Measurements from ENCODE around the gene CPED1.

CPED1 gene

GRCh38 chr7:120987683-120988590 is 574 bp upstream of the CPED1 start:
- no peak for TF ChIP-seq SIN3A (IDR thresholded peaks at IDR 0.05; ENCODE audit: borderline replicate concordance, insufficient read depth, low read length)
- TF ChIP-seq TAF1 (IDR thresholded peaks at IDR 0.05; ENCODE audit: borderline replicate concordance, insufficient read depth, low read length), result no peak
- TF ChIP-seq, protein P1, sequence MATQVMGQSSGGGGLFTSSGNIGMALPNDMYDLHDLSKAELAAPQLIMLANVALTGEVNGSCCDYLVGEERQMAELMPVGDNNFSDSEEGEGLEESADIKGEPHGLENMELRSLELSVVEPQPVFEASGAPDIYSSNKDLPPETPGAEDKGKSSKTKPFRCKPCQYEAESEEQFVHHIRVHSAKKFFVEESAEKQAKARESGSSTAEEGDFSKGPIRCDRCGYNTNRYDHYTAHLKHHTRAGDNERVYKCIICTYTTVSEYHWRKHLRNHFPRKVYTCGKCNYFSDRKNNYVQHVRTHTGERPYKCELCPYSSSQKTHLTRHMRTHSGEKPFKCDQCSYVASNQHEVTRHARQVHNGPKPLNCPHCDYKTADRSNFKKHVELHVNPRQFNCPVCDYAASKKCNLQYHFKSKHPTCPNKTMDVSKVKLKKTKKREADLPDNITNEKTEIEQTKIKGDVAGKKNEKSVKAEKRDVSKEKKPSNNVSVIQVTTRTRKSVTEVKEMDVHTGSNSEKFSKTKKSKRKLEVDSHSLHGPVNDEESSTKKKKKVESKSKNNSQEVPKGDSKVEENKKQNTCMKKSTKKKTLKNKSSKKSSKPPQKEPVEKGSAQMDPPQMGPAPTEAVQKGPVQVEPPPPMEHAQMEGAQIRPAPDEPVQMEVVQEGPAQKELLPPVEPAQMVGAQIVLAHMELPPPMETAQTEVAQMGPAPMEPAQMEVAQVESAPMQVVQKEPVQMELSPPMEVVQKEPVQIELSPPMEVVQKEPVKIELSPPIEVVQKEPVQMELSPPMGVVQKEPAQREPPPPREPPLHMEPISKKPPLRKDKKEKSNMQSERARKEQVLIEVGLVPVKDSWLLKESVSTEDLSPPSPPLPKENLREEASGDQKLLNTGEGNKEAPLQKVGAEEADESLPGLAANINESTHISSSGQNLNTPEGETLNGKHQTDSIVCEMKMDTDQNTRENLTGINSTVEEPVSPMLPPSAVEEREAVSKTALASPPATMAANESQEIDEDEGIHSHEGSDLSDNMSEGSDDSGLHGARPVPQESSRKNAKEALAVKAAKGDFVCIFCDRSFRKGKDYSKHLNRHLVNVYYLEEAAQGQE (IDR thresholded peaks at IDR 0.05; ENCODE audit: insufficient read depth in 1 of 2, low read depth in 2 of 2, low read length in 2 of 2), result no peak
- no peak for TF ChIP-seq FOXP2 (optimal IDR thresholded peaks at IDR 0.05; ENCODE audit: borderline replicate concordance, extremely low read depth, extremely low read length, insufficient read depth)

DNA sequence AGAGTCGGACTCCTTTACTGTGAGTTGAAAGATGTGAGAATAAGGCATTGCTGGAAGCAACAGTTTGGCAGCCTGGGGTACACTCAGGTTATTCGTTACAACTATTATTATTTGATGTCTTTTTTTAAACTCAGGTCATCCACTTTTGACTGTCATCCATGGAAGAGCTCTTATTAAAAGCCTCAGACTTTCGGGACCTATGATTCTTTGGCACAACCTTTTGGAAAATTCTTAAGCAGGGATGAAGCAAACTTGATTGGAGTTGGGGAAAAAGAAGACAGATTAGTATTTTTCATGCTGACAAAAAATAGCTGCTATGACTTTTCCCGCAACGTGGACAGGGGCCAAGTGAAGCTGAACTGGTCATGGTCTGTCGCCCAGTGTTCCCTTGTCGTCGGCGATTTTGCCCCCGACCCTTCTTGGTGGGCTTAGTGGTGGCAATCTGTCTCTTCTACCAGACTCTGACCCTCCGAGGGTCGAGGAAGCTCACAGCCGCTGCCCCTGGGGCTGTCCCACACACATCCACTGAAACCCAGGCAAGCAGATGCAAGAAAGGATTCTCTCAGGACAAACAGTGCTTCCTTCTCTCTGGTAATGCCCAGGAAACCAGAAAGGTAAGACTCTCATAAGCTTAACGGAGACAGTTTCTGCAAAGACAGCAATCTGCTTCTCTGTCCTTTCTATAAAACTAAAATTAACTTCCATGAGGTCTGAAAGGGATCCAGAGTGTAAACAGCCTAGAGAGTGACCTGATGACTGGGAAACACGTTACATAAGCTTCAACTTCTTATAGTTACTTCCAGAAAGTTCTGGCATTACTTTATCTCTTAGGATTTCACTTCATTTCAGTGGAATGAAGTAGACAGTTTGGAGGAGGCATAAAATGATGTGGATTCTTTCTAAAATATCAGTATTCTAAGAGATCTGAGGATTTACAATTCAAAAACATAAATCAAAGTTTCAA is 1.0 kb downstream of the CPED1 start:
- TF ChIP-seq FOXP2 (optimal IDR thresholded peaks at IDR 0.05; ENCODE audit: borderline replicate concordance, extremely low read depth, extremely low read length, insufficient read depth) (no peak), POLR2AphosphoS5 (IDR thresholded peaks at IDR 0.05; ENCODE audit: low read depth, low read length) (no peak), TAF1 (IDR thresholded peaks at IDR 0.05; ENCODE audit: borderline replicate concordance, insufficient read depth, low read length) (no peak), SIN3A (IDR thresholded peaks at IDR 0.05; ENCODE audit: borderline replicate concordance, insufficient read depth, low read length) (no peak)
- TF ChIP-seq, protein P1 (IDR thresholded peaks at IDR 0.05; ENCODE audit: insufficient read depth in 1 of 2, low read depth in 2 of 2, low read length in 2 of 2), result no peak

DNA sequence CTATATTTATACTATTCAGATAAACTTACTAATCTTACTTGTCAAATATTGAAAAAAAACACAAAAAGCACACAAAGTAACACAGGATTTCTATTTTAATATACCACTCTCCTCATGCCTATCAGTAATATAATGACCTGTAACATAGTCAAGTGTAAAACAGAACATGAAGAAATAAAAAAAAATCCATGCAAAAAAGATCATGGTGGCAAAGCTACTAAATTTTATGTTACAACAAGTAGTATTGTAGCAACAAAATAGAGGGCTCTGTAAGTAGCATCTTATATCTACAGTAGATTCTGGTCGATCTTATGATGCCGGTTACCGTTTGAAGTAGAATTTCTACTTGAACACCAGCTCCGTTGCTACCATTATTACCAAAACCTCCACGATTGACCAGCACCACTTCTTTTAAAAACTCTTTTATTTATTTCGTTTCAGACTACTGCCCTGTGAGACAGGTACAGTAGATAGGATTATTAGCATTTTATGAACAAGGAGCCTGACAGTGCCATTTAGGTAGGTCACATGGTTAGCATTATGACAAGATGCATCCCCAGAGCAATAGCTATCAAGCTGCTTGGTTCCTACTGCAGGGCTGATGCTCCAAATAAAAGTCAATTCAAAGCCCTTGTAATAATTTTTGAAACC is 2.1 kb downstream of the CPED1 start:
- TF ChIP-seq TAF1 (IDR thresholded peaks at IDR 0.05; ENCODE audit: borderline replicate concordance, insufficient read depth, low read length) (no peak), SIN3A (IDR thresholded peaks at IDR 0.05; ENCODE audit: borderline replicate concordance, insufficient read depth, low read length) (no peak), FOXP2 (optimal IDR thresholded peaks at IDR 0.05; ENCODE audit: borderline replicate concordance, extremely low read depth, extremely low read length, insufficient read depth) (no peak), POLR2AphosphoS5 (IDR thresholded peaks at IDR 0.05; ENCODE audit: low read depth, low read length) (no peak)
- TF ChIP-seq, protein P1 (IDR thresholded peaks at IDR 0.05; ENCODE audit: insufficient read depth in 1 of 2, low read depth in 2 of 2, low read length in 2 of 2), result no peak

GRCh38 chr7:120991161-120991560 is 2.6 kb downstream of the CPED1 start:
- no peak for TF ChIP-seq FOXP2 (optimal IDR thresholded peaks at IDR 0.05; ENCODE audit: borderline replicate concordance, extremely low read depth, extremely low read length, insufficient read depth)
- TF ChIP-seq, protein P1 (IDR thresholded peaks at IDR 0.05; ENCODE audit: insufficient read depth in 1 of 2, low read depth in 2 of 2, low read length in 2 of 2), result no peak
- TF ChIP-seq SIN3A (IDR thresholded peaks at IDR 0.05; ENCODE audit: borderline replicate concordance, insufficient read depth, low read length), result no peak
- TF ChIP-seq TAF1 (IDR thresholded peaks at IDR 0.05; ENCODE audit: borderline replicate concordance, insufficient read depth, low read length), result no peak
- no peak for TF ChIP-seq POLR2AphosphoS5 (IDR thresholded peaks at IDR 0.05; ENCODE audit: low read depth, low read length)
